Non-pigmented ciliary epithelial cell (primary cell): ENCODE results near the gene GRB14.
"Not testable (repeated sequence)": the region's sequence is repeated elsewhere in the genome, so short reads cannot be mapped to it uniquely, and the experiment has no call there.

Experiments
- DNase-seq: peaks from one replicate; pipeline ENCODE4 v3.0.0-alpha.2; 2010; ENCODE audit warnings: low read depth

Gene GRB14

GRCh38 chr2:164620873-164621763, at the start of gene GRB14:
Gene GRB14, minus strand, starts transcription at chr2:164621482. Its CDS starts 173 bp downstream, at chr2:164621309.
- no peak for DNase-seq

DNA sequence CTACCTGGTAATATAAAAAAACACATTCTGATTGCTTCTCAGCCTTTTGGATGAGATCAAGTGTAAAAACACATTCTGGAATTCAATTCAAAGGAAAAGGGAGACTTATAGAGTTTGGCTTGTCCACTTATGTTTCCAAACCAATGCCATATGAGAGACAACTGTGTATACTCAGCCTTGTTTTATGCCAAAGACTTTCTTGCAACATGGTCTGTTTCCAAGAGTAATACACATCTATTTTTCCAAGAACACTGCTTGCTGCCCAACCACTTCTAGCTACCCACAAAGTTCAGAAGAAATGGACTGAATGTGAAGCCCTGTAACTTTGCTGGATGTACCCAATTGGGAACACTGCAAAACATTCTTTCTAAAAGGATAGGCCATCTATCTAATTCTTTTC, 48.0 kb upstream of the GRB14 start:
- no peak for DNase-seq

GRCh38 chr2:164667566-164667965, 46.3 kb upstream of the GRB14 start:
- DNase-seq = no peak

GRCh38 chr2:164664070-164664469, 42.8 kb upstream of the GRB14 start:
- DNase-seq = no peak

DNA sequence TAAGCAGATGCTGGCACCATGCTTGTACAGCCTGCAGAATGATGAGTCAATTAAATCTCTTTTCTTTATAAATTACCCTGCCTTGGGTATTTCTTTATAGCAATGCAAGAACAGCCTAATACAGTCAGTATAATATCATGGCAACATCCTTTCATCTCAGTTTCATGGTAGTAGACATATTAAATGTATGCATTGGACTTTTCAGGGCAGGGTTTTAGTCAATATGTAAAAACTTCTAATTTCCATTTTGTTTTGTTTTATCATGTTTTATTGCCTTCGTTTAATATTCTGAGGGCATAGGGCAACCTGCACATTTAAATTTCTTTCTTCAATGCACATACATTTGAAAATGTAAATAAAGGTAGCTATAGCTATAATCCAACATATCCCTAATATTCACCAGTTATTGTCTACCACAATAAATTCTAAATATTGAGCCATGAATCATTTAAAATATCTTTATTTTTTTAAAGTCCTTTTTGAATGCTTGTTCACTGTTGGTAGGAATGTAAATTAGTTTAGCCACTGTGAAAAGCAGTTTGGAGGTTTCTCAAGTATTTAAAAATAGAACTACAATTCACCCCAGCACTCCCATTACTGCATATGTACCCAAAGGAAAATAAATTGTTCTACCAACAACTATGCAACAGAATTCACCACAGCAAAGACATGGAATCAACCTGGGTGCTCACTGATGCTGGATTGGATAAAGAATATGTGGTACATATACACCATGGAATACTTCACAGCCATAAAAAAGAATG, 41.8 kb upstream of the GRB14 start:
- DNase-seq = no peak

DNA sequence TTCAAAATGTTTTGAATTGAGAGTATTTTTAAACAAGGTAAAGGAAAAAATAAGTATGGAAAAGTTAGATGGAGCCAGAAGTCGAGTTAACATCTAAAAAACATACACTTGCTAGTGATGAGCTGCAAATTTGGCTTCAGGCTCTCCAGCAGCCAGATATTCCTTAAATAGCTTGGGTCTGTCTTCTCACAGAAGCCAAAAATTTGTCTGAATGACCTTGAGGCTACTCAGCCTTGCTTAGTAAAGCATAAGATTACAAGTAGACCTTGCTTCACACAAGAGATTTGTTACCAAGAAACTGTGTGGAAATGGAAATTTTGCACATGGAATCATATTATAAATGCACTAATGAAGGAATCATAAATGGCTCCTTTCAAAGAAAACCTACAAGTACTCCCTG, 40.8 kb upstream of the GRB14 start:
- no peak for DNase-seq

GRCh38 chr2:164661349-164661748, 40.1 kb upstream of the GRB14 start:
- DNase-seq = no peak

DNA sequence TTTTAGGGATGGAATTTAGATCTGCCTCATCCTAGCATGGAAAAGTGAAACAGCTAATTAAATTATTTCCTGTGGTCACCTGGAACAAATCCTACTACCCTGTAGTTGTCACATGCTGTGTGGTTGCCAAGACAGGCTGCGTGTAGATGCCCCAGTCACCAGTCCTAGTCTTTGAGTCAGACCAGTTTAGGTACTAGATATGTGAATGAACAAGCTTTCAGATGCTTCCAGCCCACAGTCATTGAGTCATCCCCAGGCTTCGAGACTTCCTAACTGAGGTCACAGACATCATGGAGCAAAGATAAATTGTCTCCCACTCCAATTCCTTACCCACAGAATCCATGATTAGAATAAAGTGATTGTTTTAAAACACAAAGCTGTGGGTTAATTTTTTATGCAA, 35.8 kb upstream of the GRB14 start:
- DNase-seq = peak; percentile 90

DNA sequence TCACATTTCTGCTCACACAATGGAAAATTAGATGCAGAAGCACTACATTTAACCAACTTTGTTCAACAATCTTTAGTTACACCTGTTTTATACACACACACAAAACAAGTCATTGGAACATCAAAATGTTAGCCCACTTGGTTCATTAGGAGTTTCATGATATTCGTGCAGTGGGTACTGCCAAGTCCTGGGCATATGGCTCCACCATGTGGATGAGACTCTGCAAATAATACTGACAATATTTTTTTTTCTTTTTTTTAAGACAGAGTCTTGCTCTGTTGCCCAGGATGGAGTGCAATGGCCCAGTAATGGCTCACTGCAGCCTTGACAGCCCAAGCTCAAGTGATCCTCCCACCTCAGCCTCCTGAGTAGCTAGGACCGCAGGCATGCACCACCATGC, 34.5 kb upstream of the GRB14 start:
- DNase-seq = no peak

- DNase-seq = no peak
Observed at GRCh38 chr2:164655336-164655735, 34.1 kb upstream of the GRB14 start.

GRCh38 chr2:164651361-164651760, 30.1 kb upstream of the GRB14 start:
- DNase-seq = no peak

DNA sequence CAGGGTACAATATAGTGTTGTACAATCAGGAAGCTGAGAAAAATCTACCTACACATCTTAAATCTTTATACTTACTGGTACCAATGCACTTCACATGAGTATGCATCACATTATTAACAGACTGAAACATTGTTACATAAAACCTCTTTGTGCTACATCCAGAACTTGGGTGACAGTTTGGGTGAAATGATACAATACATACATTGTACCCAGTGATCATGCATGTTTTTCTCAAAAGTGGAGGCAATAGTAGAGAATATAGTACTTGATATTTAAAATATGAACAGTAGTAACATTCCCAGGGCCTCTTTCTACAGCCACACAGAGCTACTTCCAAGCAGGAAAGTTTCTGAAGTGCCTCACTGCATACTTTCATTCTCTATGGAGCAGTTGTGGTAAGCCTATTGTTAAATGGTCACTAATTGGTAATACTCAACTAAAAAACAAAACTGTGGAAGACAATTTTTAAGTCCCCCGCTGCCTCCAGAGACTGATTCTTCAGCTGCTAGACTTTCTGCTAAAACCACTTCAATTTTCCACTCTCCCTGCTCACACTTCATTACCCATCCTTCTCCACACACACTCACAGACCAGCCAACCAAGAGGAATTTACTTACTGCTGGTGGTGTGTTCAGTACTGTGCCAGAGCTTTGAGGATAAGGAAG, 22.9 kb upstream of the GRB14 start:
- no peak for DNase-seq

- no peak for DNase-seq
Observed at GRCh38 chr2:164642946-164643555, 21.8 kb upstream of the GRB14 start.

- no peak for DNase-seq
Observed at GRCh38 chr2:164642268-164642667, 21.0 kb upstream of the GRB14 start.

DNA sequence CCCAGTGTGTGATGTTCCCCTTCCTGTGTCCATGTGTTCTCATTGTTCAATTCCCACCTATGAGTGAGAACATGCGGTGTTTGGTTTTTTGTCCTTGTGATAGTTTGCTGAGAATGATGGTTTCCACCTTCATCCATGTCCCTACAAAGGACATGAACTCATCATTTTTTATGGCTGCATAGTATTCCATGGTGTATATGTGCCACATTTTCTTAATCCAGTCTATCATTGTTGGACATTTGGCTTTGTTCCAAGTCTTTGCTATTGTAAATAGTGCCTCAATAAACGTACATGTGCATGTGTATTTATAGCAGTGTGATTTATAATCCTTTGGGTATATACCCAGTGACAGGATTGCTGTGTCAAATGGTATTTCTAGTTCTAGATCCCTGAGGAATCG, 7.0 kb upstream of the GRB14 start:
- not testable (repeated sequence) for DNase-seq

DNA sequence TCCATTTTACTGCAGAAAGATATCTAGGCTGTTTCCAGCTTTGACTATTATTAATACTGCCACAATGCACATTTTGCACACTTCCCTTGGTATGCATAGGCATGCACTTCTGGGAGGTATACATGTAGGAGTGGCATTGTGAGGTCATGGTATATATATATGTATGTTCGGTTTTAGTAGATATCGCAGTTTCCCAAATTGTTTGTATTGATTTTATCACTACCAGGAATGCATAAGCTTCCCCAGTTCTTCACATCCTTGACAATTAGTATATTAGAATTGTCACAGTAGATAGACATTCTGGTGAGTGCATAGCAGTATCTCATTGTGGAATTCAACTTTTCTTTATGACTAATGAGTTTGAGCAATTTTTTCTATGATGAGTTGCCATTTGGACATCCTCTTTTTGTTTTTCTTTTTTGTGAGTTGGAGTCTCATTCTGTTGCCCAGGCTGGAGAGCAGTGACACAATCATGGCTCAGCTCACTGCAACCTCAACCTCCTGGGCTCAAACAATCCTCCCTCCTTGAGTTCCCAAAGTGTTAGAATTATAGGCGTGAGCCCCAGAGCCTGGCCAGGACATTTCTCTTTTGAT, 4.2 kb upstream of the GRB14 start:
- peak; percentile 26 for DNase-seq

GRCh38 chr2:164624316-164624715, 3.0 kb upstream of the GRB14 start:
- no peak for DNase-seq

- no peak for DNase-seq
Observed at GRCh38 chr2:164622338-164623106, 1.2 kb upstream of the GRB14 start.

DNA sequence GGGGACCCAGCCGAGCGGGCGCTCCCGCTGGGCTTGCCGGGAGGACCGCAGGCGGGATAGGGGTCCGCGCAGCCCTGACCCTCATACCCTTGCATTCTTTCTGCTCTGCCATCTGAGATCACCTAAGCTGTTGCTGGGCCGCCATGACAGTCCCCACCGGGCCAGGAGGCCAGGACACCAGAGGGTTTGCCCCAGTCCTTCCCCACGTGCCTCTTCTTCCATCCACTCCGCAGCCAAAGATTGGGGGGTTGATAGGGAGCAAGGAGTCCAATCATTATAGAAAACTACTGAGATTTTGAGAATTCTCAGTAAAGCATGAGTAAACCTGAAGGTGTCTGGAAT, 453 bp upstream of the GRB14 start:
- no peak for DNase-seq

GRCh38 chr2:164620457-164620856, 825 bp downstream of the GRB14 start:
- no peak for DNase-seq

DNA sequence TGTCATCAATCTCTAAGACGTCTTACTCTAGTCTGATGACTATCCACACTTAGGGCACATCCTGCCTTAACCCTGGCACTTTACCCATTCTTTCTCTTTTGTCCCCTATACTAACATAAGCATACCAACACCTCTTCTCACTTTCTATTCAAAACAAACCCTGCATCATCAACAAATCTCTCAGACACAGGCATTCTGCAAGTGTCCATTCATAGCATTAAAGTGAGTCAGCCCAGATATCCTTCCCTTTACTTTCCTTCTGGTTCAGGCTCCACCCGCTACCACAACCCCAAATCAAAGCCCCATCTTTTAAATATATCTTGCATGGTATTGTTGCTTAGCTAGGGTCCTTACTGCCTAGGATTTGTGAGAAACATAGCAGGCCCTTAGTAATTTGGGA, 3.8 kb downstream of the GRB14 start:
- no peak for DNase-seq
